ENCODE data around the gene LEFTY2.

DNA sequence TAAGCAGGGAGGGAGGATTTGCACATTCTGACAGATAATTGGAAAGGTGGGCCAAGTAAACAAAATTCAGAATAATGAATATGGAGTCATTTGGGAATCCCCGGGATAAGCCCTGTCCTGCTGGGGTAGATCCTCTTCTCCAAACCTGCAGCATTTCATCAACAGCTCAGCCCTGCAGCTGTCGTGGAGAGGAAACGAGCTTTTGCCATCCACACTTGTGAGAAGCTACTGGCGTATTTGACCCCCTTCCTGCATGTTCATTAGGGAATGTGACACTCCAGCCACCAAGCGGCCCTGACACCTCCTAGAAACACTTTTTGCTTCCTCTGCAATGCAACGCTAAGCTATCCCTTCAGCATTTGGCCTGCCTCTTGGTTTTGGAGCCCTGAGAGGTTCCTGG is 8.0 kb upstream of the LEFTY2 start:
- TF ChIP-seq, protein P1, sequence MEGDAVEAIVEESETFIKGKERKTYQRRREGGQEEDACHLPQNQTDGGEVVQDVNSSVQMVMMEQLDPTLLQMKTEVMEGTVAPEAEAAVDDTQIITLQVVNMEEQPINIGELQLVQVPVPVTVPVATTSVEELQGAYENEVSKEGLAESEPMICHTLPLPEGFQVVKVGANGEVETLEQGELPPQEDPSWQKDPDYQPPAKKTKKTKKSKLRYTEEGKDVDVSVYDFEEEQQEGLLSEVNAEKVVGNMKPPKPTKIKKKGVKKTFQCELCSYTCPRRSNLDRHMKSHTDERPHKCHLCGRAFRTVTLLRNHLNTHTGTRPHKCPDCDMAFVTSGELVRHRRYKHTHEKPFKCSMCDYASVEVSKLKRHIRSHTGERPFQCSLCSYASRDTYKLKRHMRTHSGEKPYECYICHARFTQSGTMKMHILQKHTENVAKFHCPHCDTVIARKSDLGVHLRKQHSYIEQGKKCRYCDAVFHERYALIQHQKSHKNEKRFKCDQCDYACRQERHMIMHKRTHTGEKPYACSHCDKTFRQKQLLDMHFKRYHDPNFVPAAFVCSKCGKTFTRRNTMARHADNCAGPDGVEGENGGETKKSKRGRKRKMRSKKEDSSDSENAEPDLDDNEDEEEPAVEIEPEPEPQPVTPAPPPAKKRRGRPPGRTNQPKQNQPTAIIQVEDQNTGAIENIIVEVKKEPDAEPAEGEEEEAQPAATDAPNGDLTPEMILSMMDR (IDR thresholded peaks at IDR 0.05) = no peak
- TF ChIP-seq POLR2A (IDR thresholded peaks at IDR 0.05) = no peak
- no peak for TF ChIP-seq POLR2AphosphoS5 (IDR thresholded peaks at IDR 0.05)
- TF ChIP-seq EP300 (IDR thresholded peaks at IDR 0.05; ENCODE audit: low read depth) = no peak
